Measurements from ENCODE around the gene C1GALT1. TPM values are rescaled to one million over a fixed set of nuclear protein-coding genes. Genes with fewer than 3 reads are reported as not detected.

The C1GALT1 gene
- total and polyA plus RNA-seq, 2 donors (not counting 1 experiment from before 2014, with no cell fraction given) = 12.4 to 66.8 TPM

- TF ChIP-seq EZH2 (IDR thresholded peaks at IDR 0.05; ENCODE audit: borderline replicate concordance, insufficient read depth, low read depth, low read length, poor library complexity, severe bottlenecking) (no peak), CTCF (IDR thresholded peaks at IDR 0.05) (no peak)
- Mint-ChIP-seq H3K9me3 (ENCODE audit: insufficient read depth) (no peaks in the 10 kb centered on the region), H3K27me3 (no peaks in the 10 kb centered on the region), H3K4me3 (peak overlapping the region; percentile 97), H3K4me1 (peaks cover 30% of the 10 kb centered on the region), H3K27ac (peak overlapping the region; percentile 98)
- Histone ChIP-seq H3K4me2 (replicated peaks; ENCODE audit: low read depth, low read length, poor library complexity, severe bottlenecking) (peak overlapping the region; percentile 77), H3K9me3 (ENCODE audit: control extremely low read depth in 1 of 3, control insufficient read depth in 2 of 3, insufficient read depth in 1 of 3, low read length in 2 of 3) (no peaks in the 10 kb centered on the region), H3K4me3 (ENCODE audit: control extremely low read depth in 1 of 5, extremely low read depth in 1 of 5, insufficient read depth in 1 of 5, low read depth in 2 of 5, low read length in 4 of 5) (peak overlapping the region; percentile 85 to 91 (median 89)), H3K79me2 (ENCODE audit: control insufficient read depth, insufficient read depth, low read length) (peaks cover 74% of the 10 kb centered on the region), H3K9ac (ENCODE audit: low read length) (peak overlapping the region; percentile 95), H3K36me3 (replicated peaks in 1 of 2; ENCODE audit: control extremely low read depth in 1 of 2, control insufficient read depth in 1 of 2, extremely low read depth in 1 of 2, insufficient read depth in 2 of 2, low read length in 1 of 2) (peaks cover 0 to 18% of the 10 kb centered on the region in 2 experiments), H3K4me1 (ENCODE audit: control insufficient read depth in 2 of 2, insufficient read depth in 2 of 2, low read length in 2 of 2) (peaks cover 29 to 49% of the 10 kb centered on the region in 2 donors), H2AFZ (ENCODE audit: insufficient read depth, low read depth, low read length, poor library complexity, severe bottlenecking) (peak overlapping the region; percentile 92), H3K27ac (ENCODE audit: low read length in 2 of 2) (peak overlapping the region; percentile 89 to 93), H3K27me3 (replicated peaks in 1 of 4; ENCODE audit: control extremely low read depth in 1 of 4, control insufficient read depth in 3 of 4, insufficient read depth in 4 of 4, low read length in 3 of 4) (no peaks in the 10 kb centered on the region), H4K20me1 (ENCODE audit: control insufficient read depth, insufficient read depth, low read length, poor library complexity, severe bottlenecking) (peaks cover 30% of the 10 kb centered on the region)
- WGBS (ENCODE audit: insufficient coverage) = under 1% methylated on average over 36 of the region's 44 CpGs
- ChIA-PET CTCF (interaction anchor here (0.6 to 6.5 kb wide), 11 partner anchors 11 to 385 kb away, joined by 3 to 94 read pairs (median 4); no protein-coding TSS in a partner anchor), POLR2A (interaction anchor here (0.7 to 2.2 kb wide), 4 partner anchors 26 to 736 kb away, joined by 3 to 13 read pairs (median 4); partner anchors contain the start of gene DAGLB)
- ATAC-seq (ENCODE audit: low read depth) (peak; percentile 11), DNase-seq (no peak)
- intact Hi-C loops (cut with micrococcal nuclease) = loop anchor here (2.0 to 5.0 kb wide), 5 partner anchors 68 to 784 kb away; partner anchors contain the start of gene GLCCI1
These were observed 905 bp downstream of the C1GALT1 start for GRCh38 chr7:7183061-7183837.
